CD4-positive, alpha-beta T cell treated with Interleukin-6 at 100 ng/mL for 8 hours (primary cell): ENCODE data around the gene C17orf50.

Source experiments
- DNase-seq: peaks from one replicate; pipeline ENCODE4 v3.0.0-alpha.2; 2020; ENCODE audit warnings: mixed read lengths, low spot score

Gene C17orf50

DNA sequence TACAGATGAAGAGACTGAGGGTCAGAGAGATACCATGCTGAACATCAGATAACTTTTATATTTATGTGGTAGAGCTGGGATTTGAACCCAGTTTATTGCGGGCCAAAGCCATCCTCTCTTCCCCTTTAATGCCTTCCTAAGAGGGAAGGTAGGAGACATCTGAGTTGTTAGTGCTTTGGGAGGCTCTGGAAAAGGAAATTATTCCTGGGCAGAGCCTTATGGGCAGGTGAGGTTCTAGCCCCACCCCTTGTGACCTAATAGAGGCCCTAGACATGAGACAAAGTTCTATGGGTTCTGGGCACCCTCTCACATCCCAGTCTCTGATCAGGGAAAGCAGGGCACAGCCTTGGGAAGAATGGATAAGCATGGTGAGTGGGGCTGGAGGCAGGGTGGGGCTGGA lies at the start of gene C17orf50:
Gene C17orf50, plus strand, starts transcription at position 301 of the 400 bp plus-strand sequence. Its CDS starts 55 bp downstream, at position 356.
- DNase-seq: no peak

DNA sequence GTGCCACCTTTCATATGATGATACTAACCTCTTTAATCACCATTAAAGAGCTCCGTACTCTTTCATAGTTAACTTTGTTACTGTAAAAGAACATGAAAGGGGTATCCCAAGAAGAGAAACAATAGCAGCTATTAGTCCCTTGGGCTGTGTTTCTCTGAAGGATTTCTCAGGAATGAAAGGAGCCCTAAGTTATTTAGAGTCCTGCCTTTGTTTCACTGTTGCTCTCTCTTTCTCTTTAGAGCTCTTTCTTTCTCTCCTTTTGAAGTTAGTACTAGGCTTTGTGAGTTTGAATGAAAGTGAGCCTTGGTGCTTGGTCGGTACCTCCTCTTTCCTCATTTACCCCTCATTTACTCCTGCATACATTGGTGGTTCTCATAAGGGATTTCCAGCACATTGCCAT lies 49.7 kb upstream of the C17orf50 start:
- no peak for DNase-seq

DNA sequence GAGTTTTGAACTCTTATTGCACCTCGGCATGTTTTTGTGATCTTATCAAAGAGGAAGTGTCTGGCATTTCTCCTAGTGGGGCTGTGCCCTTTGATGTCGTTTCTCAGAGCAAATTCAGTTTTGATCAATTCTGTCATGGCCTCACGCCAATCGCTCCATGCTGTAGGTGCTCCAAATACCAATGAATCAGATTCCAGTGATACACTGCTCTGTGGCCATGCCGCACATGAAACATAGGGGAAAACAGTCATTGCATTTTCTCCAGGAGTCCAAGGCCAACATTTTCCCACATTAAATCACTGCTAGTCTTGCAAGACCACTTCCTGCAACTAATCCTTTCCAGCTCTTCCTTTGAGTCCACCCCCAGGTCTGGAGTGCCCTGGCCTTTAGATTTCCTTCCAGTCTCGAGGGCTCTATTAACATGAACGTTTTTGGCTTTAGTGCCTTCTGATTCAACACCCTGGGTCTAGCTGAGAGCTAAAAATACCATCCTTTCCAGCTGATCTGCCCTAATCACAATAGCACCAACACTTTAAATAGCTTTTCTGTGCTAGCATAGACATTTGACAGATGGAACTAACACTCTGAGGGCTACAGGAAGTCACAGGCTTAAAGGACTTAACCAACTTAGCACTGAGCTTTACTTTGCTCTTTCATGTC lies 47.5 kb upstream of the C17orf50 start:
- no peak for DNase-seq

DNA sequence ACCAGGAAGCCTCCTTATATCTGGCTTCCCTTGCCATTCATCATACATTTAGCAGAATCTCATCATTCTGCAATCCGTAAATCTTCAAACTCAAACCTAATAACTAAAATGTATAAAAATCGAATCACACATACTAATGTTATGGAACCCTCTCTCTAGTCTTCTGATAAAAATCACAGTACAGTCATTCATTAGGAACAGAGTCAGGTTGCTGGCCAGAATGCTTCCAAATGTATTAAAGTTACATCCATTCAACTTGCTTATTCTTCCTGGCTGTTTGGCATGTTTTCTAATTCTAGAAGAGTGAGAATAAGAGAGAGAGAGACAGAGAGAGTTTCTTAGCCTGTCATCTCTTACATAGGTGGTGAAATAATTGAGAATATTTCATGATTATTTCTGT lies 45.7 kb upstream of the C17orf50 start:
- DNase-seq: no peak

DNA sequence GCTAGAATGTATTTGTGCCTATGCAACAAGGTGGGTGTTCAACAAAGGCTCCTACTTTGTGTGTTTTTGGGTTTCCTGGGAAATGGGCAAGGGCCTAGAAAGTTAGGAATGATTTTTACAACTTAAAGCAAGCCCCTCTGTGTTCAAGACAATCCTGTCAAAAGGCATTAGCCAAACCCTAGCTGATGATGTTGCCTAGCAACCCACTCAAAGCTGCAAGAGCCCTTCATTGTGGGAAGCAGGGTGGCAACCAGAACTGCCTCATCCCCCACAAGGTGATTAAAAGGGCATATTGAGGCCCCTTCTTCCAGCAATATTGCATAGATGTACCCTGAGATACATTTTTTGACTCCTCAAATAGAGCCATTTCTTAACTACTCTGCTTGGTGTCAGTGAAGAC lies 45.3 kb upstream of the C17orf50 start:
- no peak for DNase-seq

DNA sequence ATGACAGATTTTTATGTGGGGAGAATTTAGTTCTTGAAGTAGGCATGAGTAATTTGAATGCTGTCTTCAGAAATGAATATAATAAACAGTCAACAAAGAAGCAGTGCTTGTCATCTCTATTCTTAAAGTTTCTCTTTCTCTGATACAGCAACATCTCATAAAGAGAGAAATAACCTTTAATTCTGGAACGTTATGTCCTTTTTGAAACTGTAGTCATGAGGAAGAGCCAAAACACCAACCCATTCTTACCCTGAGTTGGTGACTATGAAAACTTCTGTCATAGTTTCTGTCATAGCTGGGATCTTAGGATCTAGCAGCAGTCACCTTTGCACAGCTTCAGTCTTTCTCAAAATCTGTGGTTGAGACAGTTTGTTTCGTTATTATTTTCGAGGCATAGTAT lies 44.5 kb upstream of the C17orf50 start:
- no peak for DNase-seq

DNA sequence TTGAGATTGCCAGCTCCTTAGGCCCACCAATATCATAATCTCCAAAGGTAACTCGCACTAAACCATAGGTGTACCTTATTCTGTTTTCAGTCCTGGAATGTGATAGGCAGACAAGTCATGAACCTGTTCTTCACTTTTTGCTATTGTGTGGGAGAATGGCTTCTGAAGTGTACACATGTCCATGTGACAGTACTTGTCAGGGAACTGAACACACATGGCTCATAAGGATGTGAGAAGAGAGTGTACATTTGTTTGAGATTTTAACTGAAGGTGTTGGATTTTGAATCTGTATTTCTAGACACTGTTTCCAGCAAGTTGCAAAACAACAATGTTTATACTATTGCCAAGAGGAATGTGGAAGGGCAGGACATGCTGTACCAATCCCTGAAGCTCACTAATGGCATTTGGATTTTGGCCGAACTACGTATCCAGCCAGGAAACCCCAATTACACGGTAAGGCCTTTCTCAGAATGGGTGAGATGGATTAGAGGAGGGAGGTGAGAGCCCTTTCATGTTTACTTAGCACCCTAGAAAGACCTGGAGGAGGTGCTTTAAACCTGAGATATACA lies 43.7 kb upstream of the C17orf50 start:
- DNase-seq: no peak

DNA sequence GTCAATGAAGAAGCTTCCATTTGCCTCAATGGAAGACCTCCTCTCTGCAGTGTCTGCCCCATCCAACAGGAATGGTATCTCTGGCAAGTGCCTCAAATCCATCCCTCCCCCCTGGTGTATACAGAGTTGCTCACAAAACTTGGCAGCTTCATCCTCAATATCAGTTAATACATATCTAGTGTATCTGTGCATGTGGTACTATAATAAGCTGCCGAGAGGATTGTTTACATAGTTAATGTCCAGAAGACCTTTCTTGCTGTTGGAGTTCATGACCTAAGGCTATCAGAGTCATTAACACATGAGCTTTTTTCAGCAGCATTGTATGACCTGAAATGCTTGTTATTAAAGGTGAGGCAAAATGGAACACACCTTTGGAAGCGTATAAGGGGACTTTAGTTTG lies 43.2 kb upstream of the C17orf50 start:
- DNase-seq: no peak

DNA sequence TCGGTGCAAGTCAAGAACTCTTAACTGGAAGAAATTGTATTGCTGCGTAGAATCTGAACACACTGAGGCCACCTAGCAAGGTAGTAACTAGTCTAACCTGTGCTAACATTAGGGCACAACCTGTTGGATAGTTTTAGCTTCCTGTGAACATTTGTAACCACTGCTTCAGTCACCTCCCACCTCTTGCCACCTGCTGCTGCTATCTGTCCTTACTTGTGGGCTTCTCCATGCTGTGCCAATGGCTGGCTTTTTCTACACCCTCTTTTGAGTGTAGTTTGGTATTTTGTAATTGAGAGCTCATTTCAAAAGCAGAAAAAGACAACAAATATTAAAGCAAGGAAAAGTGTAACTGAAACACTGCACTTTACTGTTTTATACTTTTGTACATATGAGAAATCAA lies 37.0 kb upstream of the C17orf50 start:
- no peak for DNase-seq

DNA sequence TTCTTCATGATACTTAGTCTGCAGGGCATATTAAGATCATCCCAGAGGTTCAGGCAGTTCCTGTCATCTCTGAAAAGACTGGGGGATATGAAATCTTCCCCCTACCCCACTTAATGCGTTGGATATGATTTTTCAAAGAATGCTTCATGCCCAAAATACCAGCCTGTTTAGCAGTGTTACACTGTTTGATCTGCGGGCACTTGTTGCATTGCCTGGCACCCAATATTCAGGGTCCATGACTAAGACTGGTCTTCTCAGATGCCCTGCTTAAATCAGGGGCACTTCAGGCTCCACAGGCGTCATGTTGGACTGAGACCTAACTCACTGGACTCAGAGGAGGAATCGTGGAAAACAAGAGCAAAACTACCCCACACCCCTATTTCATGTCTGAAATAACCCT lies 35.6 kb upstream of the C17orf50 start:
- DNase-seq: no peak

DNA sequence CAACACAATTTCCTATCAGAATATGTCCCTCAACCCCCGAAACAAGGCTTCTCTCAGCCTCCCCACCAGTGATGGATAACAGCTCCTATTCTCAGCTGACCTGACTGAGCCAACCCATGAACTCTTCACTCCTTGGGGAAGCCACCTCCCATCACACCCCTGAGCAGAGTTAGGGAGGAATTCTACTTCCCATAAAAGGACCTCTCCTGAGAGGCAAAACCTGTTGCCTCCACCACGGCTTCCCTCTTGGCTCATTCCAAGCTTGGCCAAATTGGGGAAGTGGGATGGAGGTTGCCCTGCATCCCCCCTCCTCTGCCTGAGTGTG lies 34.9 kb upstream of the C17orf50 start:
- no peak for DNase-seq

DNA sequence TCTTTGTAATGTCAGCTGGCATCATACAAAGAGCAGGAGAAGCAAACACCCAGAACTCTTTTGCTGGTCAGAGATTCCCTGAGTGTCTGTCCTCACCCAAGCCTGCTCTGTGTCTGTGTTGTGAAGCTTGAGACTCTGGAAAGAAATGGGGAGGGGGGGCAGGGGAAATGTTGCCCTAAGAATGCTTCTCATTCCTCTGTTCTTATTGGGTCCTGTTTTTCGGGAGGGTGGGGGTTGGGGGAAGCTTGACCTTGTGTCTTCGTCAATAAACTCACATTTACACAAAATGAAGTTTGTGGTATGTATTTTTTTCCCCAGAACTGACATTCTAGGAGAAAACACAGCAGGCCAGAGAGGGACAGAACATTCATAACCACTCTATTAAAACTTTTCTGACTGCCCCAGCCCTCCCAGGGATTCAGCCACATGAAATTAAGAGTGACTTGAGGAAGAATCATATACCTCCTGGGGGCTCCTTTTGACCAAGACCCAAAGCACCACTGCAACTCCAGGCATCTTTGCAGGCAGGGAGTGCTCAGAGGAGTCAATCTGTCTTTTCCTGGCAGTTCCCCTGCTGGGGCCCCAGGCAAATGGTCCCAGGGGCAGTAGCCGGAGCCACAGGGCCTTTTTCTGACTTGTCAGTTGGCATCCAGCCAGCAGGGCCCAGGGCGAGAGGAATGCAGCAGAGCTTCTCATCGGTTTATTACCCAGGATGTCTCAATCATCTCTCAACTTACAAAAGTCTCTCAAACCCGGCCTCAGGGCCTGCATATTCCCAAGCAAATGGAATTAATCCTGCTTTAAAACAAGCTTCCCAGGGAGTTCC lies 34.3 kb upstream of the C17orf50 start:
- DNase-seq: no peak

DNA sequence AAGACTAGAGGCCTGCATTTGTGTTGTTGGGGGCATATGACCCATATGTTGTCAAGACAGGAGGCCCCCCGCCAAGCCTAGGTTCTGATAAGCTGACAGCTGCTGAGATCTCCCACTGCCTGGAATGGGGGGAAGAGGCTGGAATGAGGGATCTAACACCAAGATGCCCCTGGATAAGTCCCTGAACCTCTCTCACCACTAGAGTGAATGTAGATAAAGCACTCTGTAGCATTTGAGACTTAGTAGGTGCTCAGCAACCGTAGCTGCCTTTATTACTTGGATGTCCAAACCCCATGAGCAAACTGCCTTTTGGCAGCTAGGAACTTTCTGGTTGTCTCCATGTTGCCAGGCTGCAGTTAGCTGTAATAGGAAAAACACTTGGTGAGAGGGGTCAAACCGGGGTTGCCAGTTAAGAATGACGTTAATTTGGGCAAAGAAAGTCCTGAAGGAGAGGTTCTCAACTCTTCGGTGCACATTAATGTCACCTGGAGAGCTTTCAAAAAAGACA lies 33.7 kb upstream of the C17orf50 start:
- no peak for DNase-seq

DNA sequence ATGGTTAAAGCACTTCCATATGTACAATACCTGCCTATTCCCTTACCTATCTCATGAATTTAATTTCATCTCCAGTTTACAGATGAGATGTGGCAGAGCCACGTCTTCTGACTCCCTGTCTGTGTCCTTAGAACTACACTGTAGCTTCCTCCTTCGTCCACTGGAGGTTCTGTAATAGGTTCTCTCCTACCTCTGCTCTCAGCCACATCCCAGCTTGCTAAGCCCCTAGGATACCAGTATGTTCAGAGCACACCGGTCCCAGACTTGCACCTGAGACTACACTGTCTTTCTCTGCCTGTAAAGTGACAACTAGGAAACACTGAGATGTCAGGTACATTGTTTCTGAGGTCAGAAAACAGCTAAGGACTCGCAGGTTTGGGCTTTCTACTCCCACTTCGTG lies 33.1 kb upstream of the C17orf50 start:
- DNase-seq: no peak

DNA sequence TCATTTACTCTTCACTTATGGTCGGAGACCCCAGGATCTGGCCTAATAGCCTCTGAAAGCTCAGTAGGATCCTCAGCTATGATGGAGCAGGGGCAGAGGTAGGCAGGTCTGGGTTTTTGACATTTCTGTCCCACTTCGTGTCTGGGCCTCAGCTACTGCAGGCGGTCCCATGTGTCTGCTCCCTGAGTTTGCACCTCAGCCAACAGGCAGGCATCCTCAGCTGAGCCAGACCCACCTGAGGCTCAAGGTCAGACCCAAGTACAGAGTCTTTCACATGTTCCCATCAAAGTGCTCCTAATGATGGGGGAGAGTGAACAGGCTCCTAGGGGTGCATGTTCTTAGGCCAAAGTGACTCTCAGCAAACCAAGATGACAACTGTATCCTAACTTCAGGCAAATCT lies 32.1 kb upstream of the C17orf50 start:
- DNase-seq: no peak

DNA sequence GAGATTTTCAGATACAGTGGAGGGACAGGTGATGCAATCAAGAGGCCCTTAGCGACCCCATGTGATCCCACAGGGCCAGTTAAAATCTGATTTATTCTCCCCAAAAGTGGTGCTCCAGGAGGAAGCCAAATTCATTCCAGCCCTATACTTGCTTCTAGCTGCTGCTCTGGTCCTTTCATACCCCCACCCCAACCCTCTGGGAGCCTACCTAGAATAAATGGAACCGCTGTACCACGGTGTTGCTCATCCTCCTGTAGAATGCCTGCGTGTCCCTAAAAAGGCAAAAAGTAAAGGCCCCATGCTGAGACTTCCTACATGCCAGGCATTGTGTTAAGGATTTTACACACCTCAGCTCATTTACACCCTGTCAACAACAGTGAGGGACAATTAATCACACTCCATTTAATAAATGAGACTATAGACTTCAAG lies 31.3 kb upstream of the C17orf50 start:
- no peak for DNase-seq

DNA sequence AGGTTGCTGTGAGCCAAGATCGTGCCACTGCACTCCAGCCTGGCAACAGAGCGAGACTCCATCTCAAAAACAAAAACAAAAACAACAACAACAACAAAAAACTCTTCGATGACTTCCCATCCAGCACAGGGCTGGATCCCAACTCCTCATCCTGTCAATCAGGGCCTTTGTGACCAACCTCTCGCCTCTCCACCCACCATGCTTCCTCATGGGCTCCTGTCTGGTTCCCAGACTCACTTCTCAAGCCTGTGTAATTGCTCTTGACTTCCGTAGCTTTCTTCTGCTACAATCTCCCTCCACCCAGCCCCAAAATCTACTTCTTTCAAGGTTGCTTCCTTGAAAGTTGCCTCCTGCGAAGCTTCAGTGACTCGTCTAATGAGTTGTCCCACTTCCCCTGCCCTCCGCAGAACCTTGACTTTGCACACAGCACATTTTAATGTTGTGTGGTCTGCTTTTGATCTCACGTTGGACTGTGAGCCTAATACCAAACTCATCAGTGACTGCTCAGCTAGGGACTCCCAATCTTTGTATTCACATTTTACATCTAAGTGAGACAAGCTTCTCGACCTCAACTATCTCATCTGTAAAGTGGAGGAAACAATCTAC lies 30.2 kb upstream of the C17orf50 start:
- DNase-seq: no peak

DNA sequence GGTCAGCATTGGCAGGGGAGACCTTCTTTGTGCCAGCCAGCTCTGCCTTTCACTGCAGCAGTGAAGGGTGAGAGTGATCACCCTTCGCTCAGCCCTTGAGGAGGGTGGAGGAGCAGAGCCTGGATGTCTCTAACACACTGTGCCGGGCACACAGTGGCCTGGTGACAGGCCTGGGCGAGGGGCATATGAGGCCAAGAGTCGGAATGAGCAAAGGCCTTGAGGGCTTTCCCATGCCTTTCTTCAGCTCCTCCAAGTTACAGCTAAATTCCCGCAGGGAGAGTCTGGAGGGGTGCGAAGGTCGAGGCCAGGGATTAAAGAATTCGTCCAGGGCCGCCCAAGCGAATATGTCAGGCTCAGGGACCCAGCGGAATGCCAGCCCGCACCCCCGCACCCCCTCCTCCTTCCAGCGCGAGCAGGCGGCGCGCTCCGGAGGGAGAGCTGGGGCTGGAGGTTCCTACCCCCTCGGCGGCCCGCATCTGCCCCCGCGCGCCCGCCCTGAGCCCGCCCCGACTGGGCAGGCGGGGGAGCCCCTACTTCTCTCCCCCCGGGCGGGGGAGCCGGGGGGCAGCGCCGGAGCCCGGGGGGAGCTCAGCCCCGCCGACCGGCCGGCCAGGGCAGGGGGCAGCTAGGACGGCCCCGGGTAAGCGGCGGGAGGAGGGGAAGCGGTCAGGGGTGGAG lies 29.3 kb upstream of the C17orf50 start, which contains the start of gene RASL10B:
Gene RASL10B, plus strand, starts transcription at position 401 of the 678 bp plus-strand sequence. CDS start 3,546 bp downstream, outside the sequence.
- DNase-seq: peak; percentile 35

DNA sequence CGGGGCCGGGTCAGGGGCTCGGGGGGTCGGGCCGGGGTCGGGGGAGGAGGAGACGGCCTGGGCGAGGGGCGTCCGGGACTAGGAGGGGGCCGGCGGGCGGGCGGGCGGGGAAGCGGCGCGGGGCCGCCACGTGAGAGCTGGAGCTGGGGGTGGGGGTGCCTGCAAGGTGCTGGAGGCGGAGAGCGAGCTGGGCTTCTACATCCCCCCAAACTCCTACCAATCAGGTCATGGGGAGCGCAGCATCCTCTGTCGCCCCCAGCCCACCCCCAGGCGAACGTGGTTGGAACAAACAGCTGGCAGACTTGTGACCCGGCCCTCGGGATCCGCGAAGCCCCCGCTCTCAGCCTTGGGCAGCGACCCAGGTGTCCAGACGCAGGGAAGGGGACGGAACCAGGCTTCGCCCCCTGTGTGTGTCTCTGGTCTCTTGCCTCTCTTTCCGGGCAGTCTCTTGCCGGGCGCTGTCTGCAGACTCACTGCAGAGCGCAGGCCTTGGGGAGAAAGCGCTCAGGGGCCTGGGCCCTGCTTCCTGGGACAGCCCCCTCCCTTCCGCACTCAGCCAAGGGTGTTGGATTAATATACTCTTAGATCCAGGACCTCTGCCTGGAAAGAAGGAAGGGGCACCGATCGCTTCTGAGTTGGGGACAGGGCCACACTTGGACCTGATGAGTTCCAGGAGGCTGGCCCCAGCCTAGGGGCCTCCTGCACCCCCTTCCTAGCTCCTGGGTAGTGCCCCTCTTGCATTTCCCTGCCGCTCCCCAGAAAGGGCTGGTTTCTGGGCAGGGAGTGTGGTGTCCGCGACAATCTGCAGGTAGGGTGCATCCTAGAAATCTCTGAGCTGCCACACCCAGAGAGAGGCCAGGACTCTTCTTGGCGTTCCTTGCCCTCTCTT lies 28.5 kb upstream of the C17orf50 start:
- no peak for DNase-seq

DNA sequence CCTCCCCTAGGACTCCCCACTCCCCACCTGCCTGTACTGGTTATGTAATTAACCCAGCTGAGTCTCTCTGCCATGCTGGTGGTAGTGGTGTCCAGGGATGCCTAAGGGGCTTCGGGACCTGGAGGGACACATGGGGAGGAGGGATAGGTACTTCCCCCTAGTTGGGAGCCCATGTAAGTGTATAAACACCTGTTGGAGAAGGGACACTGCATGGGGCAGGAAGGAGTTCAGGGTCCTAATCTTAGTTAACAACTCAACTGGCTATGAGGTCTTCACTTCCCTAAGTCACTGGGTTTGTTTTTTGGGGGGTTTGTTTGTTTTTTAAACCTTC lies 27.9 kb upstream of the C17orf50 start:
- no peak for DNase-seq

DNA sequence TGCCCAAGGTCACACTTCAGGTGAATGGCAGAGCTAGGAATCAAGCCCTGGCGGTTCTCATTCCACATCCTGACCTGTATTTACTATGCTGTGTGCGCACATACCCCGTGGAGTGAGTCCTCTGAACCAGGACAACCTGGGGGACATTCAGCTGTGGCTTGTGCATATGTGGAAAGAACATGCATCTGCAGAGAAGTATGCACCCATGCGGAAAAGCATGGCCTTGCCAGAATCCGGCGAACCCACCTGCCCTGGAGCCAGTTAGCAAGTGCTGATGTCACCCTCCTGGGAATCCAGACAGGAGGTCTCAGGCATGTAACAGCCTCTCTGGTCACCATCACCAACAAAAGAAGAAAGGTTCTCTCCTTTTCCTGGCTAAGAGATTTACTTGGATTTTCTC lies 27.3 kb upstream of the C17orf50 start:
- no peak for DNase-seq
